Activated T-cell treated with anti-CD3 and anti-CD28 coated beads for 4 hours (primary cell): ENCODE data around the gene CD69.

ENCODE experiments used
- DNase-seq: peaks from one replicate; pipeline ENCODE4 v3.0.0-alpha.2; 2020

CD69 gene

DNA sequence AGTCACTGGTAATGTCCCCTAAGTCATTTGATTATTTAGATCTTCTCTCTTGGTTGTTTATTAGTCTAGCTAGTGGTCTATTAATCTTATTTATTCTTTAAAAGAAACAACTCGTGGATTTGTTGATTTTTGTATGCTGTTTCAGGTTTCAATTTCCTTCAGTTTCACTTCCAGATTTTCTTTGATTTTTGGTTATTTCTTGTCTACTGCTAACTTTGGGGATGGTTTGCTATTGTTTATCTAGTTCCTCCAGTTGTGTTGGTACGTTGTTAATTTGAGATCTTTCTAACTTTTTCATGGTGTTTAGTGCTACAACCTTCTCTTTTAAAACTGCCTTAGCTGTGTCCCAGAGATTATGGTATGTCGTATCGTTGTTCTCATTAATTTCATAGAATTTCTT, 18.5 kb upstream of the CD69 start:
- no peak for DNase-seq

DNA sequence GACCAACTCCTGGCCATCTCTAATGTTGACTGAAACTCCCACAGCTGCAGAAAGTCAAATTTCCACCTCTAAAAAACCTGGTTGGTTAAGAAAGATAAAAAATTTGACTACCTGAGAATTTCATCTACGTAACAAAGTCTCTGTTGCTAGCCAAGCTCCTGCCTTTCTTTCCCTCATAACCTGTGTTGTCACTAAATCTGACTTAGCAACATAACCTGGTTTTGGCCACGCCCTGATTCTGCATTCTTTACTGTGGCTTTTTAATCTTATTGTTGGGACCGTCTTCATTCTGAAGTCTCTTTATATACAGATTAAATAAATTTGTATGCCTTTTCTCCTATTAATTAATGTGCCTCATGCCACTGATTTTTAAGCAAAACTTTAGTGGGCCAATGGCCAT, 16.1 kb upstream of the CD69 start:
- no peak for DNase-seq

DNA sequence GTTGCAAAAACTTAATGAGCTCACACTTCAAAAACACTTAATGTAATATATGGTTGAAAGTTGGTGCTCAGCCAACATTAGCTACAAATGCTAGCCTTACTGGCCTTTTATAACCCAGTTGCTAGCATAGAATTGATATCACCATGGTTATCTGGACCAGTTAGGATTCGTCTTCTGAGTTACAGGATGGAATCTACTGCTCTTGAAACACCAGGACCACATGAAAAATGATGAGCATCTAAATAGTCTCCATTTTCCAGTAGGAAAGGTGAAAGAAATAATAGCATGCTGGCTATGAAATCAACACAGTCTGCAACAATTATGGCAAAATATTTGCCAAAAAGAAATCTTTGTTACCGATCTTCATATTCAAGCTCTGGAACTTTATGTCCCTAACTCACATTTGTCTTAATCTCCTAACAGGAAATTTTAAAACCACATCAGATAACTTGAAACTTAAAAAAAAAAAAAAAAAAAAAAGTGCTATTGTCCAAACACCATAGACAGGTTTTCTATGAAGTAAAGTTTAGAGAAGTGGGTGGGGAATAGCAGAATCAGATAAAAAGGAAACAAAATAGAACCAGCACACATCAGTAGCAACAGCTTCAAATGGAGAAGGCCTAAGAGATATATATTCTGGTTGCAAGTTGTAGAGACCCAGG, 12.6 kb upstream of the CD69 start:
- DNase-seq, result no peak

DNA sequence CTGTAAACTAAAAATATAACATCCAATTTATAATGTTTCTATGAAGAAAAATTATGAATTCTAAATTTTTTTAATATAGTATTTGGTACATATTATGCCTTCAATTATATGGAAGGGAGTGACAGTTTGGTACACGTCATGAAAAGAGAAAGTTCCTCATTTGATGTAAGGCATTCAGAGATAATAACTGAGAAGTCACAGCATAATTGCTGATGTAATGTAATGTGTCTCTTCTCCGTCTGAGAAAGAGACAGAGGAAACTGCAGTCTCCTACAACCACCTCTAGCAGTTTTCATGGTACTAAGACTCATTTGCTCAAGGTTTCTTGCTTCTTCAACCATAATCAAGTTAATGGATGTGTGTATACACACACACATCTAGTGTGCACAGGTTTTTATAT, 2.3 kb upstream of the CD69 start:
- DNase-seq, result no peak

DNA sequence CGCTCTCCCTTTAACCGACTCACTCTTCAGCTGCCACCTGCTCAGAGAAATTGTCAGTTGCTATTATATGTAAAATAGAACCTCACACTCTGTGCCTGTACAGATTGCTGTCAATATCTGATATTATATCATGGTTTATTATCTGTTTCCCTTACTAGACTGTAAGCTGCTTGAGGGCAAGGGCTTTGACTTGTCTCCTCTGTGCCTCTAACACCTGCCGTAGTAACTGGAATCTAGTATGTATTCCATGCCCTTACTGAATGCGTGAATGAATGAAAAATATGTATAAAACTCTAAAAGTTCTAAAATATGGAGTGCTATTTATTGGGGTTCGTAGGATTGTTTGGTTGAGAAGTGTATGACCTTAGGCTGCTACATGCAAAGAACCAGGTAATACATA, 1.7 kb upstream of the CD69 start:
- no peak for DNase-seq

DNA sequence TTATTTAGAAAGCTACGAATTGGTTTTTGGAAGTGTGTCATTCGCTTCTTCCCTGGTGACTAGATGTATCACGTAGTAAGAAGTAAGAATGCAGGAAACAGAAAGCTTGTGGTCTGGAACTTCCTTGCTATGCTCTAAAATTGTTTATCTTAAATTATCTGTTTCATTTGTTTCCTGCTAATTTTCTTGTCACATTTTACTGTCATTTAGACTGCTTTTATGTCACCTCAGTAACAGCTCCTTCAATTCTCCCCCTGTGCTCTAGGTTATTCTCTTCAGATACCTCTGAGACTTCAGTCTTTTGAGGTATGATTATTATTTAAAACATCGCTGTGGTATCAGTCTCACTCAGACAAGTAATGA, 699 bp upstream of the CD69 start:
- no peak for DNase-seq

DNA sequence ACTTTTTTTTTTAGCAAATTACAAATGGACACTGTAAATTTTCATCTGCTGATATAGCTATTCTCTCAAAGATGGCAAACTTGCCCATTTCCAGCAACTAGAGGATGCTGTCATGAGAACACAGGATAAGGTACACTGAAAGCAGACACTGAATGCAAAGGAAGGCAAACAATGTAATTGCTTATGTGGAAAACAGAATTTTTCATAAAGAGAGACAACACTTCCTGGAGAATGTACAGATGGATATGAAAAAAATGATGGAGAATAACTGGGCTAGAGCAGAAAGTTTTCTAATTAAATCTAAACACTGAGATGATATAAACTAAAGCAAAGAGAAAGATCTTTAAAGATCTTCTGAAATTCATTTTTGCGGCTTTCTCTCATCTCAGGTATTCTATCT, 581 bp downstream of the CD69 start:
- no peak for DNase-seq

DNA sequence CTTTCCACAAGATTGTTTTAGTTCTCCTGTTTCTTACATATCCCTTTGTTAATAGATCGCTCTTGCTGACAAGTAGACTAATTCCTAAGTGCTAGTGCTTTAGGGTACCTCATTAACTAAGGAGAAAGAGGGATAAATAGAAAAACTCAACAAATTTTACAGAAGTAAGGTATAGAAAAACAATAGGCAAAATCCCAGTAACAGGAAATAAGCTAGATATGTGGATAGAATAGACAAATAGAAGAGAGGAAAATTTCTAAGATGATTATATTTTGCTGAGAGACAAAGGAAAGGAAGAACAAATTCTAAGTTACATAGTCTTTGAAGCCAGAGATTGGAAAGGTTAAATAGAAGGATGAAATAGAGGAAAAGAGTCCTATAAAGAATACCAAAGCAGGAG, 1.0 kb downstream of the CD69 start:
- DNase-seq, result no peak

DNA sequence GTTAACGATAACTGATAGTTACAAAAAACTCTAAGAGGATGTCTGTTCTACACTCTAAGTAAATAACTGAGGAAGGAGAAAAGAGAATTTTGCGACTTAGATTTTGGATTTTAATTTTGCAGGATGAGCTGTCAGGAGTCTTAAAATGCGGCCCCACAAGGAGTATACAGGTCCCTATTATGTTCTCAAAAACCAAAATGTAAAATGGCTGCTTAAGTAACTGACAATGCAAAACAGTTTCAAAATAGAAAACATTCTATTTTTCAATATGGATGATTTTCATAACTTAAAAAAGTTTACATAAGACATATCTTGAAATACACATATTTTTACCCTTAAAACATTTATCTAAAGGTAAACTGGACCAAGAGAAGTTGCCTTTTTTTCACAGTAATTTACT, 2.6 kb downstream of the CD69 start:
- DNase-seq, result no peak

DNA sequence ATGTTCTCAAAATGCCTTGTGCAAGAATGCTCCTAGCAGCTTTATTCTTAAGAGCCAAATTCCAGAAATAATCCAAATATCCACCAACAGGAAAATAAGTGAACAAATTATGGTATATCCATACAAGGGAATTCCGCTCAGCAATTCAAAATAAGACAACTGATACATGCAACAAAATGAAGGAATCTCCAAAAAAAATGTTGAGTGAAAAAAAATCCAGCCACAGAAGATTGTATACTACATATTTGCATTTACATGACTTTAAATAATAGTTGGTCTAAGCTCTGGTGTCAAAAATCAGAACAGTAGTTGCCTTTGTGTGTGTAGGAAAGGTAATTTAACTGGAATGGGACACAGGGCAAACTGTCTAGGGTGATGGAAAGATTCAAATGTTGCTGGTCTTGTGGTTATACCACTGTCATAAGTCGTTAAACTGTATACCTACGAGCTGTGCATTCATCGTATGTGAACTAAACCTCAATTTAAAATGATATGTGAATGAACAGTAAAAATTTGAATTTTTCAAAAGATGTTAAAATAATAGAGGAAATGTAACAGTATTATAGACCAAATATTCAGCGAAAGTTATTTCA, 3.2 kb downstream of the CD69 start:
- no peak for DNase-seq

DNA sequence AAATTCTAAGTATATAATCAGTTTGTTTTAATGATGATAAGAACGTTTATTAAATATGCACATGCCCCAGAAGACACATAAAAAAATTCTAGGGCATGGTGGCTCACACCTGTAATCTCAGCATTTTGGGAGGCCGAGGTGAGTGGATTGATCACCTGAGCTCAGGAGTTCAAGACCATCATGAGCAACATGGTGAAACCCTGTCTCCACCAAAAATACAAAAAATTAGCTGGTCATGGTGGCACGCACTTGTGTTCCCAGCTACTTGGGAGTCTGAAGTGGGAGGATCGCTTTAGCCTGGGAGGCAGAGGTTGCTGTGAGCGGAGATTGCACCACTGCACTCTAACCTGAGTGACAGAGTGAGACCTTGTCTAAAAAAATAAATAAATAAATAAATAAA, 4.0 kb downstream of the CD69 start:
- DNase-seq, result no peak

DNA sequence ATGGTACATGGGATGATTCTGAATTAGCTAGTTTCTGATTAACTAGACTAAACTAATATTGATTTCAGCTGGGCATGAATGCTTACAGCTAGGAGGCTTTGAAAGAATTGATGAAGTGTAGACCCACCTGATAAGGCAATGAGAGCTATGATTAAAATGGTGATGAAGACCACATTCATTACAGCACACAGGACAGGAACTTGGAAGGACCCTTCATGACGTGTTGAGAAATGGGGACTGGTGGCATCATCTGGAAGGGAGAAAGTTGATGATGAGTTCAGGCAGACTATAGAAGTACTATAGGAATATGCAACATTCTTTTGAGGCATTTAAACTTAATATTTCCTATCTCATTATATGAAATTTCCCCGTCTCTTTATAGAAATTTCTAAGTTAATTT, 4.5 kb downstream of the CD69 start:
- DNase-seq, result no peak

DNA sequence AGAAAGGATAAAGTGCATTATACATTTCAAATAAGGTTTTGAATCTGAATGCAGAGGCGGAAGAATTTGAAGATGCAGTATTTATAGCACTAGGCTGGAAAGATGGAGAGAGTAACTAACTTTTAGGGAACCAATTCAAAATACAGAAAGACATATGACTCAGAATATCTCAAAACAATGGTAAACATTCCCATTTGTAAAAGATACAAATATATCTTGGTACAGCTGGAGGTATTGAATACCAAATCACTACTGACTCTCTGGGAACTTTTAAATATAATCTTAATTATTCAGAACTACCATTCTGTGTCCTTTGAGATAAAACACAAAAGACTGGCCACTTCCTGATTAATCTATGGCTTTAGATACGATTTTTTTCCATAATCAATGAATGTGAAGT, 5.1 kb downstream of the CD69 start:
- no peak for DNase-seq

DNA sequence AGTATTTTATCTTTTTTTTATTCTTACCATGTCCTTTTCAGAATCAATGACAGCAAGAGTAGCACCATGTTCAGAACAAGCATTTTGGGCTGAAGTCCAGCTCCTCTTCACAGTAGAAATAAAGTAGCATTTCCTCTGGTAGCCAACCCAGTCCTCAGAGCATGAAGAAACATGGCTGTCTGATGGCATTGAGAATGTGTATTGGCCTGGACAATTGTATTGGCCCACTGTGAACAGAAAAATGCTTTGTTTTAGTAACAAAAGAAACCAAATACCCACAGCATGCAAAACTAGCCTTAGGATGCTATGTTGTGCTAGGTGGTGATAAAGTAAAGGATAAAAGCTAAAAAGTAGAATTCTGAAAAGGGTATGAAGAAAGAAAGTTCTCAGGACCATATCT, 5.7 kb downstream of the CD69 start:
- no peak for DNase-seq

DNA sequence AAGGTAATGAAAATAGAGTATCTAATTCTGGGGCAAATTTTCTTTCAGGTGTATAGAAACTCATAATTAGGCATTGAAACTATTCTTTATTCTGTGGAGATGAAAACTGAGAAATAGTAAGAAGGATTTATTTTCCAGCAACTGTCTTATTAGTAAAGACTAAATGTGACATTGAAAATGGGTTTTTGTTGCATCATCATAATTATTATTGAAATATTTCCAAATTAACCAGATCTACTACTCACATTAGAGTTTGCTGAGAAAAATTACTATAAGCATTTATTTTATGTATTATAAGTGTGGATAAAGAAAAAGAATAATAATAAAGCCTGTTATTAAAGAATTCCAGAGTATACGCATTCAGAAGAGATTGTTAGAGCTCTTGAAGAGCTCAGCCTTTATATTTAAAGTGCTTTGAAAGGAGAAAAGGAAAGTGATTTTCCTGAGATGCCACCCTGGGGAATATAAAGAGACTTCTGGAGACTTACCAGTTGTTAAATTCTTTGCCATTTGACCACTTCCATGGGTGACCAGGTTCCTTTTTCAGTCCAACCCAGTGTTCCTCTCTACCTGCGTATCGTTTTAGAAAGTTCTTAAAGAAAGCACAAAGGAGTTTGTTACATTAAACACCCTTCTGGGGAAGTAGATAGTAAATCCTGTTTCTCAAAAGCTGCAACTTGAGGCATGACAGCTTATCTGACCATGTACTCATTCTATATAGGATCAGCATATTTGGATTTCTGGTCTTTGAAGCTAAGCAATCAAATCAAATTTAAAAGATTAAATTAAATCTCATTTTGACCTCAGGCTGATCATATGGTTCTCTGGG, 6.4 kb downstream of the CD69 start:
- no peak for DNase-seq

DNA sequence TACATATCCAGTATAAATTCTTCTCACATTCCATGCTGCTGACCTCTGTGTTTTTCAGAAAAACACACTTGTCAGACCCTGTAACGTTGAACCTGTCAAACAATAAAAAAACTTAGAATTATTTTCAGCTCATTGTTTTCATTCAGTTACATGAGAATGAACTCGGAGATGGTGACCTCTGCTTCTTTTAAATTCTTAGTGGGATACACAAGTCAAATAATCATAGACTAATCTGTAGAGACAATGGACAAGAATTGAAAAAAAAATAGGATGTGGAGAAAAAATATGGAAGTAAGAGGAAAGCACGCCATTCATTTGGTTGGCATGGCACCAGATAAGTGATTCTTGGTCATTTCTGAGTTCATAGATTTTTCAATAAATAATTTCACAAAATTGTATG, 7.2 kb downstream of the CD69 start:
- no peak for DNase-seq

DNA sequence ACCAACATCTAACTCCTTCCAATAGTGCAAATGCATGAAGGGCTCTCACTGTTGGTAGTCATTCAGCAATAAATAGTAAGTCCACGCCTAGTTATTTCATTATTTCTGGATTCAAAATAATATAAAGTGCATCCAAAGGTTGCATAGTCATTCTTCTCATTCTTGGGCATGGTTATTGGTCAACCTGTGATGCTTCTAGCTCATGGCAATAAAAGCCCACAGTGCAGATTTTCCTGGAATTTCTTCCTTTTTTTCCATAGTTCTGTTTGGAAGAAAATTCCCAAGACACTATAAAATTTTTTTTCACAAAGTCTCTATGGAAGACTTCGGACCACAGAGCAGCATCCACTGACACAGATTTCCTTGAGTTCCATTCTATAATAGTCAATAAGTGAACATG, 7.6 kb downstream of the CD69 start:
- no peak for DNase-seq

DNA sequence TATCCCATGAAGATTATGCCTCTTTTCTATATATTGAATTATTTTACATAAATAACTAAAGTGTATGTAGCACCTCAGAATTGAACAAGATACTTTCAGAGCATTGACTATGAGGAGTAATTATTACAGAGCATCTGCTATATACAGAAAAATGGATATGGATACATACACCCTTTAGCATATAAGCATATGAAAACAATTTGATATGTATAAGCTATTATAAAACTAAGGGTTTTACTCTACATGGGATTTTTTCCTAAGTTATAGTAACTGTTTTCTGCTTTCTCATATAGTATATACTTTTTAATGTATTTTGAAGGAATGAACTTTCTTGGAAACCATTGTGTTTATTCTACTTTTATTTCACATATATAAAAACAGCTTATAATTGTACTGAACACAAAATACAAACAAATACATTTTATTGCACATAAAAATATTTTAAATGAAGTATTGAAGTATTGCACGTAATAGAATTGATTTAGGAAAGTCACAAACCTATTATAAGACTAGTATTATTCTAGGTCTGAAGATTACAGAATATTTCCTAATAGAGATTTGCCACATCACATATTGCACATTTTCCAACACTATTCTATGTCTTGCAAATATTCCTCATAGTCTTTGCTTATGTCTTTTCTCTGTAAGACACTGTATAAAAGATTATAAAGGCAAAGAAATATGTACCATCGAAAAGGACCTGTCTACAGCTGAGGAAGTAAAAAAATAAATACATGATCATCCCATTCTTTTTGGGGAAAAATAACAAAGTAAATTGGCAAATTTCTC, 8.4 kb downstream of the CD69 start:
- no peak for DNase-seq

DNA sequence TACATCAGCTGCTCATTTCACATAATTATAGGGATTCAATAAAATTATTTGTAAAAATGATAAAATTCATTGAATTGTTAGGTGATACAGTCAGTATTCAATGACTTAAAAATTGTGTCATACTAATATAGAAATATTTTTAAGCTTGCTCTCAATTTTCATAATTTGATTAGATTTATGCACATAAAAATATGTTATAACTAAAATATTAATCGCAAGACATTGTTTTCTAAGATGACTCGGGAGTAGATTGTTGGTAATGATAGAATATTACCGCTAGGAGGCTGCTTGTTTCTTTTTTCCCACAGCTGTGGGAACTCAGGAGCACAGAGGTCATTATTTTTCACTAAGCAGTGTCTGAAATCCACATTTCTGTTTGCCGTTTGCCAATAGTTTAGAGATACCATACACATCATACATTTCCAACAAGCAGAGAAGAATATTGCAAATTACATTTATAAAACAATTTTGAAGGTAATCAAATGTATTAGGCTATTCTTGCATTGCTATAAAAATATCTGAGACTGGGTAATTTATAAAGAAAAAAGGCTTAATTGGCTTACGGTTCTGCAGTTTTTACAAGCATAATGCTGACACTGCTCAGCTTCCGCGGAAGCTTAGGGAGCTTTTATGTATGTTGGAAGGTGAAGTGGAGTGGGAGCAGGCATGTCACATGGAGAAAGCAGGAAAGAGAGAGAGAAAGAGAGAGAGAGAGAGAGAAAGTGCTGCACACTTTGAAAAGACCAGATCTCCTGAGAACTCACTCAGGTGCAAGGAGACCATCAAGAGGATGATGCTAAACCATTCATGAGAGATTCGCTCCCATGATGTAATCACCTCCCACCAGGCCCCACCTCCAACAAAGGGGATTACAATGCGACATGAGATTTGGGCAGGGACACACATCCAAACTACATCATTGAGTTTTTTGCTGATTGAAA, 9.2 kb downstream of the CD69 start:
- peak; percentile 69 for DNase-seq

DNA sequence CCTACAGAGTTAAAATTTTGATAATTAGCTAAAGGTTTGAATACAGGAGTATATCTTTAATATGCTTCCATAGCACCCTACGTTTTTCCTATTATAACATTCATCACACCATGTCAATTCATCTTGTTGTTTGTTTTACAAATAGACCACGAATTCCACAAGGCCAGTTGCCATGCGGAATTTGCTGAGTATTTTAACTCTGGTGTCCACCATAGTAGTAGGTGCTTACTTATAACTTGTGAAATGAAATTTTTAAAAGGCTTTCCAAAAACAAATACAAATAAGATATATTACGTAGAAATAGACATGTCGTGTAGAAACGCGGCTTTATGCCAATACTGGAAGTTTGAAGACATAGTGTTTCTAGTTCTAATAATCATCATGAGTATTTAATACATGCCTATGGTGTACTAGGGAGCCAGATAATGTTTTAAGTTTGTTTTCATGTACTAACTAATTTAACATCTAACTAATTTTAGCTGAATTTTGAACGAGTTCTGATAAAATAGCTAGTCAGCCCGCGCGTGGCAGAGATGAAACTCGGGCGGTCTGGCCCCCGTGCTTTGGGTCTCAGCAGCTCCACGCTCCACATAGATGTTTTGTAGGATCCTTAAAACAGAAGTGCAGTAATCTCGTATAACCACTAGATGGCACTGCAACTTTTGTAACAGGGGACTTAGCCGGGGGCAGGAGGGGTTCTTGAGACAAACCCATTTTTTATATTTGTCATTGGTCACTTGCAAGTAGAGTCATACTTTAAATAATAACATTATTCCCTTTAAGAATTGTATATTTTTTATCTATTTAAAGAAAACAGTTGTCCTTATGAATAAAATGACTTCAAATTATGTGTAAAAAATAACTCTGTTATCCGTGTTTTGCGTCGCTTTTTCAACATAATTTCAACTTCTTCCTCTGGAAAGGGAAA, 10.2 kb downstream of the CD69 start:
- DNase-seq, result peak; percentile 66

DNA sequence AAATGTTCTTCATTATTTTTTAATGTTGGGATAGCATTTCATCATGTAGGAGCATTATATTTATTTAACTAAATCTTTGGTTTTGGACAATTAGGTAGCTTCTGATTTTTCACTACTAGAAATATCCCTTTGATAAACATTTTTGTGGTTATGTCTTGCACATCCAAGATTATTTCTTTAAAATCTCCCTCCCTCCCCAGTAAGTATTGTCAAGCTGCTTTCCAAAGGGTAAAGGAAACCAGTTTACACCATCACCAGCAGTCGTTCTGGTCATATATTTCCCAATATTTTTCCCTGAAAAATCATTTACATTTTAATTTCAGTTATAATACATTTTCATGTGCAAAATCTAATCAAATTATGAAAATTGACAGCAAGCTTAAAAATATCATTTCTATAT, 11.1 kb downstream of the CD69 start:
- DNase-seq, result no peak
